Chondrocyte (in vitro differentiated cells): ENCODE results near the gene DFFB. TPM values are rescaled to one million over a fixed set of nuclear protein-coding genes. Genes with fewer than 3 reads are reported as not detected.

Experiments
- DNase-seq: peaks from one replicate; pipeline ENCODE4 v3.0.0; 2021; ENCODE audit warnings: mixed read lengths, low spot score
- H3K27ac Mint-ChIP-seq: one replicate; pipeline ENCODE4 v1.8.0; 2021; ENCODE audit warnings: mild to moderate bottlenecking, moderate library complexity, mixed read lengths; ENCODE audit not compliant: unreplicated experiment
- H3K27me3 Mint-ChIP-seq: 2 replicates; pipeline ENCODE4 v1.8.0; 2021; ENCODE audit warnings: low read depth, mixed read lengths
- H3K36me3 Mint-ChIP-seq: 2 replicates; pipeline ENCODE4 v1.8.0; 2021; ENCODE audit warnings: low read depth, mixed read lengths
- H3K4me1 Mint-ChIP-seq: 2 replicates; pipeline ENCODE4 v1.8.0; 2021; ENCODE audit warnings: low read depth, mild to moderate bottlenecking, mixed read lengths
- H3K4me3 Mint-ChIP-seq: one replicate; pipeline ENCODE4 v1.8.0; 2021; ENCODE audit warnings: mild to moderate bottlenecking, moderate library complexity, mixed read lengths; ENCODE audit not compliant: unreplicated experiment
- H3K9me3 Mint-ChIP-seq: 2 replicates; pipeline ENCODE4 v1.8.0; 2021; ENCODE audit warnings: low read depth, mixed read lengths
- total RNA-seq: library from RNA; stranded (reverse); gene quantifications from 3 replicates; pipeline ENCODE4 v1.2.1, GENCODE V29; 2021
- TF ChIP-seq, protein P1 (sequence below): fragments of 200-600 bp; sonication (generic); IDR thresholded peaks from 2 replicates; pipeline ENCODE4 v1.5.0; 2021; ENCODE audit warnings: antibody characterized with exemption, mild to moderate bottlenecking, moderate library complexity

DFFB gene
- total RNA-seq, 1 donor from 2014 or later: 8.2 TPM

DNA sequence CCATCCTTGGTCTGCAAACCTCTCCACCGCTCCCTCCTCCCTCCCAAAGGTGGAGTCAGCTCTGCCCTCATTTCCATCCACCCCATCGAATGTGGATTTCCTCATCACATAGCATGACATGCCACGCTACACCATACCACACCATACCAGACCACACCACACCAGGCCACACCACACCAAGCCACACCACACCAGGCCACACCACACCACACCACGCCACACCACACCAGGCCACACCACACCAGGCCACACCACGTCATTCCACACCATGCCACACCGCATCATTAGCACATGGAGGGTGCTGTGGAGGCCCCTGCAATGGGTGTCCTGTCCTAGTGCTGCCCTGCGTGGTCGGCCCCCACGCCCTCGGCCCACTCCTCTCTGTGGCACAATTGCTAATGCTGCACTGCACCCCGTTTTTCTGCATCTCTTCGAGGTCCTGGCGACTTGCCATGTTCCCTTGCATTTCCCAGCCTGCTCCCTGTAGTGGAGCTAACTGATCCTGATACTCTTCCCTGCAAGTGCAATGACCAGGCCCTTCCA, 11.3 kb downstream of the DFFB start:
- DNase-seq: peak; percentile 82
- H3K27me3 Mint-ChIP-seq: no peaks in the 10 kb centered on the region
- no peak overlapping the region for H3K4me3 Mint-ChIP-seq
- TF ChIP-seq, protein P1, sequence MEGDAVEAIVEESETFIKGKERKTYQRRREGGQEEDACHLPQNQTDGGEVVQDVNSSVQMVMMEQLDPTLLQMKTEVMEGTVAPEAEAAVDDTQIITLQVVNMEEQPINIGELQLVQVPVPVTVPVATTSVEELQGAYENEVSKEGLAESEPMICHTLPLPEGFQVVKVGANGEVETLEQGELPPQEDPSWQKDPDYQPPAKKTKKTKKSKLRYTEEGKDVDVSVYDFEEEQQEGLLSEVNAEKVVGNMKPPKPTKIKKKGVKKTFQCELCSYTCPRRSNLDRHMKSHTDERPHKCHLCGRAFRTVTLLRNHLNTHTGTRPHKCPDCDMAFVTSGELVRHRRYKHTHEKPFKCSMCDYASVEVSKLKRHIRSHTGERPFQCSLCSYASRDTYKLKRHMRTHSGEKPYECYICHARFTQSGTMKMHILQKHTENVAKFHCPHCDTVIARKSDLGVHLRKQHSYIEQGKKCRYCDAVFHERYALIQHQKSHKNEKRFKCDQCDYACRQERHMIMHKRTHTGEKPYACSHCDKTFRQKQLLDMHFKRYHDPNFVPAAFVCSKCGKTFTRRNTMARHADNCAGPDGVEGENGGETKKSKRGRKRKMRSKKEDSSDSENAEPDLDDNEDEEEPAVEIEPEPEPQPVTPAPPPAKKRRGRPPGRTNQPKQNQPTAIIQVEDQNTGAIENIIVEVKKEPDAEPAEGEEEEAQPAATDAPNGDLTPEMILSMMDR: no peak
- no peak overlapping the region for H3K27ac Mint-ChIP-seq
- no peaks in the 10 kb centered on the region for H3K9me3 Mint-ChIP-seq
- peaks cover 10% of the 10 kb centered on the region for H3K36me3 Mint-ChIP-seq
- peaks cover under 1% of the 10 kb centered on the region for H3K4me1 Mint-ChIP-seq

DNA sequence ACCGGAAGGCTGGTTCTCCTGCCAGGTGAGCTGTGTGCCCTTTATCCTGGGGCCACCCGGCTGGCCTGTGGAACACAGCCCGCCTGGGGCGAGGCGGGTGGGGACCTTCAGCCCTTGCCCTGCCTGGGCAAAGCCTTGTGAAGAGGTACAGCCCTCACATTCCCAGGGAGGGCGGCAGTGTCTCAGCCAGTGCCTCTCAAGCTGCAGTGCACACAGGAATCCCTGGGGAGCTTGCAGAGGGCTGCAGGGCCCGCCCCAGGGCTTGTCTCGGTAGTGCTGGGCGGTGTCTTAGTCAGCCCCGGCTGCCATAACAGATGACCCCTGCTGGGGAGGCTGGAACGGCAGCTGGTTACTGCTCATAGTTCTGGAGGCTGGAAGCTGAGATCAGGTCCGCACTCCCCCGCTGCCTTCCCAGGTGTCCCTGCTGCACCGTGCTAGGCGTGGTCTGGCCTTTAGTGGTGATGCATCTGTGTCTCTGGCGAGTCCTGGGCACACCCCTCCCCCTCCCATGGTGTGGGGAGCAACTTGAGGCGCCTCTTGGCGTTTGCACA, 12.6 kb downstream of the DFFB start:
- Mint-ChIP-seq H3K27ac (no peak overlapping the region), H3K4me1 (no peaks in the 10 kb centered on the region), H3K4me3 (no peak overlapping the region), H3K36me3 (peaks cover 13% of the 10 kb centered on the region), H3K27me3 (no peaks in the 10 kb centered on the region), H3K9me3 (no peaks in the 10 kb centered on the region)
- TF ChIP-seq, protein P1: peak; percentile 17
- DNase-seq: peak; percentile 81

- H3K27me3 Mint-ChIP-seq: no peaks in the 10 kb centered on the region
- H3K9me3 Mint-ChIP-seq: no peaks in the 10 kb centered on the region
- TF ChIP-seq, protein P1: no peak
- H3K4me3 Mint-ChIP-seq: no peak overlapping the region
- DNase-seq: peak; percentile 40
- H3K4me1 Mint-ChIP-seq: no peaks in the 10 kb centered on the region
- no peak overlapping the region for H3K27ac Mint-ChIP-seq
- H3K36me3 Mint-ChIP-seq: peaks cover 18% of the 10 kb centered on the region
Observed at GRCh38 chr1:3871451-3871805, 14.2 kb downstream of the DFFB start.

GRCh38 chr1:3872546-3872945, 15.3 kb downstream of the DFFB start:
- Mint-ChIP-seq H3K9me3 (no peaks in the 10 kb centered on the region), H3K4me1 (no peaks in the 10 kb centered on the region), H3K27me3 (no peaks in the 10 kb centered on the region), H3K36me3 (peaks cover 16% of the 10 kb centered on the region), H3K4me3 (no peak overlapping the region), H3K27ac (no peak overlapping the region)
- TF ChIP-seq, protein P1: no peak
- DNase-seq: peak; percentile 63

GRCh38 chr1:3874736-3875135, 17.5 kb downstream of the DFFB start:
- no peaks in the 10 kb centered on the region for H3K27me3 Mint-ChIP-seq
- peak; percentile 27 for DNase-seq
- no peak overlapping the region for H3K4me3 Mint-ChIP-seq
- H3K4me1 Mint-ChIP-seq: no peaks in the 10 kb centered on the region
- TF ChIP-seq, protein P1: no peak
- peaks cover 28% of the 10 kb centered on the region for H3K36me3 Mint-ChIP-seq
- H3K27ac Mint-ChIP-seq: no peak overlapping the region
- peaks cover 10% of the 10 kb centered on the region for H3K9me3 Mint-ChIP-seq
